Activated naive CD4-positive, alpha-beta T cell treated with anti-CD3 and anti-CD28 coated beads for 36 hours (primary cell): Measurements from ENCODE around the gene NOL8. TPM values are rescaled to one million over a fixed set of nuclear protein-coding genes. Genes with fewer than 3 reads are reported as not detected.

Source experiments
- CTCF ChIA-PET: fragments of 350-600 bp; sonication (Branson Sonifier 250); formaldehyde crosslinking; loops from one replicate; lab custom pipeline; 2021; ENCODE audit warnings: antibody characterized with exemption; lab: Charles Lee
- DNase-seq: peaks from one replicate; pipeline ENCODE4 v3.0.0-alpha.2; 2020
- H3K27ac Mint-ChIP-seq: one replicate; pipeline ENCODE4 v1.8.0; 2021; ENCODE audit warnings: mild to moderate bottlenecking, mixed read lengths
- H3K27me3 Mint-ChIP-seq: one replicate; pipeline ENCODE4 v1.8.0; 2021; ENCODE audit warnings: low read depth, mixed read lengths
- H3K36me3 Mint-ChIP-seq: one replicate; pipeline ENCODE4 v1.8.0; 2021; ENCODE audit warnings: low read depth, mixed read lengths
- H3K4me1 Mint-ChIP-seq: one replicate; pipeline ENCODE4 v1.8.0; 2021; ENCODE audit warnings: low read depth, mixed read lengths
- H3K4me3 Mint-ChIP-seq: one replicate; pipeline ENCODE4 v1.8.0; 2021; ENCODE audit warnings: mild to moderate bottlenecking, moderate library complexity, mixed read lengths
- H3K9me3 Mint-ChIP-seq: one replicate; pipeline ENCODE4 v1.8.0; 2021; ENCODE audit warnings: mixed read lengths
- intact Hi-C: fragments of 100-400 bp; cut with micrococcal nuclease; formaldehyde crosslinking; loops from one replicate; pipeline ENCODE4 v1.15.1; 2023
- microRNA-seq: library from miRNA; unstranded; fragments of <30 nt; microRNA quantifications from one replicate; pipeline ENCODE4 v1.2.0, GENCODE V29; 2022; ENCODE audit warnings: borderline microRNAs expressed, borderline replicate concordance
- total RNA-seq, 2 experiments: library from RNA; stranded (reverse); gene quantifications; one replicate each; pipeline ENCODE4 v1.2.3, GENCODE V29; 2021

Gene NOL8
- total RNA-seq, 2 experiments from 2014 or later, result 41.0 to 46.2 TPM

DNA sequence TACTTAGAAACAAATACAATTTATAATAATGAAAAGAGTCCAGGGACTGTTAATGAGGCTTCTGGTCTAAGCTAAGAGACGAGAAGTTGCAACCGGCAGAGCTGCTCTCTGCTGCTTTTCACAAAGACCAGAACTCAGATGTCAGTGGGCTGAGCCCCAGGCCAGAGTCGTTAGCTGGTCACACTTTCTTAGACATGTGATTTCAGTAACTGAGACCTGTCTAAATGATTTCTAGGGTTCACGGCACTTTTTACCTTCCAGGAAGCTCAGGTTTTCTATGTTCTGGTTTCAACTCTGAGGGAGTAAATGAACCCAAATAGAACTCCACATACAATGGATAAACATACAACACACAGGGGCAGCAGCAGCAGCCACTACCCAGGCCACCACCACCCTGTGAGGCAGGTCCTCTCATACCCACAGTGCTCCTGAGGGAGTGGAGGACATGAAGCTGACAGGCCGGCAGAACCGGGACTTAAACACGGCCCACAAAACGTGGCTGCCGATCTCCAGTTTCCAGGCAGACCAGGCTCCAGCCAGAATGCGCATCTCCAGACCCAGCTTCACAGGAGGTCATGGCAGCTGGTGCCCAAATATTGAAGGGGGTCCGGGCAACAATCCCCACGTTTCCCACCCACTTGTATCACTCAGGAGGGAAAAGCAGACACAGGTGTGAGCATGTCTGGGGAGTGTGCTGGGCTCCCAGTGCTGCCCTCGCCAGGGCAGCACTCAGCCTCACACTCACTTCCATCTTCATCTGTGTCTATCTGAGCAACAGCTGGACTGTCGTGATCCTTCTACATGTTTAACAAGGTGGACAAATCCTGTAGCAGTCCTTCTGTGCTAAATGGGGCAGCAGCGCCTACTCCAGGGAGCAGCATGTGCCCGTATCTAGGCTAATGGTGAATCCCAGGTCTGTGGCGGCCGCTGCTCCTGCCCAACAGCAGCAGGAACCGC is 70.5 kb downstream of the NOL8 start:
- Mint-ChIP-seq H3K36me3 (peaks cover 58% of the 10 kb centered on the region), H3K4me3 (no peak overlapping the region), H3K9me3 (no peaks in the 10 kb centered on the region), H3K27ac (no peak overlapping the region), H3K4me1 (no peaks in the 10 kb centered on the region), H3K27me3 (no peaks in the 10 kb centered on the region)
- intact Hi-C loops, result no loop called here
- CTCF ChIA-PET, result interaction anchor here (1.2 to 1.4 kb wide), 2 partner anchors 59 to 114 kb away, joined by 3 to 5 read pairs; no protein-coding TSS in a partner anchor
- DNase-seq, result no peak

DNA sequence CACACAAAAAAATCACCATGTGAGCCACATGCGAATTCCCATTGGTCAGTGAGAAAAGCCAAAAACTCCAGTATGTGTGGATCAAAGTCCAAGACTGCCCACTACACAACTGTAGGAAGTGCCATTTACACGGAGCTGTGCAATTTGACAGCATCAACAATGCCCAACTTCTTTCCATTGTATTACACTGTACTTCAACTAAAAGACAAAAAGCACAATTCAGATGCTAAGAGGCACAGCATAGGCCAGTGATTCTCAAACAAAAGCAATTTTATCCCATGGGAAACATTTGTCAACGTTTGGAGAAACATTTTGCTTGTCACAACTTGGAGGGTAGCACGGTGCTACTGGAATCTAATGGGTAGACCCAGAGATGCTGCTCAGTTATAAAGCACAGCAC is 71.5 kb downstream of the NOL8 start:
- CTCF ChIA-PET, result interaction anchor here (1.4 kb wide), 1 partner anchor 113 kb away, joined by 3 read pairs; no protein-coding TSS in a partner anchor
- Mint-ChIP-seq H3K9me3 (no peaks in the 10 kb centered on the region), H3K36me3 (peaks cover 59% of the 10 kb centered on the region), H3K4me1 (no peaks in the 10 kb centered on the region), H3K27me3 (no peaks in the 10 kb centered on the region), H3K27ac (no peak overlapping the region), H3K4me3 (no peak overlapping the region)
- intact Hi-C loops, result no loop called here
- no peak for DNase-seq

DNA sequence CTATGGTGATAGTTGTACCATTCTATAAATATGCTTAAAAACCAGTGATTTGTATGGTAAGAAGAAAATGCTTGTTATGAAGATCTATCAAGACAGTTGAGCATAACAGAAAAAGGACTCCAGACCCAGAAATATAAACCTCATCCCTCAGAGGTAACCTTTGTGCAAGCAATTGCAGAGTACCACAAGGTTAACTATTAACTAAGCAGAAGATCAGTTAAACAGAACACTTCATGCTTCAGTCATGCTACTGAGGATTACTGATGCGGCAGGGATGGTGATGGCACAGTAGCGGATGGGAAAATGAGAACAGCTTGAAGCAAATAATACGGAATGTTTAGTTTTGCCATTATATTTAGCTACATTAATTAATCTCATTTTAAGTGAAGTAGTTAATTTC is 77.2 kb downstream of the NOL8 start:
- Mint-ChIP-seq H3K4me3 (no peak overlapping the region), H3K27me3 (no peaks in the 10 kb centered on the region), H3K27ac (no peak overlapping the region), H3K4me1 (peaks cover 5% of the 10 kb centered on the region), H3K9me3 (no peaks in the 10 kb centered on the region), H3K36me3 (peaks cover 74% of the 10 kb centered on the region)
- CTCF ChIA-PET, result no interaction called here
- intact Hi-C loops, result no loop called here
- no peak for DNase-seq

Small RNA genes lying within 50 kb of the gene (microRNA-seq; reads per million reads assigned to microRNA genes)
- 2.2 reads per million for gene MIR3651

Other genes with a start within 250 kb of the NOL8 start
- gene SPTLC1, start 209.9 kb downstream of the NOL8 start, total RNA-seq, result 10 to 100 TPM; 32.0 to 38.4 TPM
- 100 to 1,000 TPM; 271 to 272 TPM for gene IARS1, start 31.7 kb downstream of the NOL8 start, total RNA-seq
- gene CENPP, start 603 bp upstream of the NOL8 start, total RNA-seq, result 10 to 100 TPM; 24.9 to 26.5 TPM
- not detected for gene OGN, start 79.2 kb upstream of the NOL8 start, total RNA-seq
- gene OMD, start 99.1 kb upstream of the NOL8 start, total RNA-seq, result not detected
- not detected for gene ASPN, start 157.2 kb upstream of the NOL8 start, total RNA-seq
- gene ECM2, start 210.6 kb upstream of the NOL8 start, total RNA-seq, result not detected